ENCODE data around the gene ZNF467.

The ZNF467 gene

DNA sequence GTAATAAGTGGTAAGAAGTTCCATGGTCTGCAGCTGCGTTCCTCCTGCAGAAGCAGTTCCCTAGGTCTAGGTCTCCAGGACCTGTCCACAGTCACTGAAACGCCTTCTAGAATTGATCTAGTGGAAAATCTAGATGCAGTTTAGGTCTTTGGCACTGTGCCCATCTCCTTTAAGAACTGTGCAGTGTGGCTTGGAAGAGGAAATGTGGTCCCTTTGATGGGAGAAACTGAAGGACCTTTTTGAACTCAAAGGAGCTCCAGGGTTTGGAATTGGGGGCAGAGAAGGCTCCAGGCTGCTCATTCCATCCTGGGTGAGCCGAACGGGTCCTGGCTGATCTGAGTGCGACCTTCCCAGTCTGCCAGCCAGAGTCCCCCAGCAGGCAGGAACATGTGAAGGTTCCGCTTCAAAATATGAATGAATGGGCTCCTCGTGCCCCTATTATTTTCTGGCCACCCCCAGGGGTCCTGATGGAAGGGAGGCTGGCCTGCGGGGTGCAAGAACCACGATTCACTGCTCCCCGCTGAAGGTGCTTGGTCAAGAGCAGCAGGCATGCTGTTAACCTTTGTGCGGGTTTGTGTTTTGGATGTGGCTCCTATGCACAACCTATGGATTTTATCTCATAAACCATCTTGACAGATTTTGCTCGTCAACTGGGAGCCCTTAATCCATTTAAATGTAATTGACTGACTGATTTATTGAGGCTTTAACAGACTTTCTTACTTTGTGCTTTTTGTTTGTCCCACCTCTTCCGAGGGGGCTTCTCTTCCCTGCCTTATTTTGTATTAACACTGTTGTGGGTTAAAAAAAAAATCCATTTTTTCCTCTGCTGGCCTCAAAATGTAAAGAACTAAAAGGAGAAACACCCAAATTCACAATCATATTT, 36.7 kb downstream of the ZNF467 start:
- ATAC-seq (ENCODE audit: insufficient read depth, low read depth) = peak; percentile 57; the same call in 2 of the 3 replicates

DNA sequence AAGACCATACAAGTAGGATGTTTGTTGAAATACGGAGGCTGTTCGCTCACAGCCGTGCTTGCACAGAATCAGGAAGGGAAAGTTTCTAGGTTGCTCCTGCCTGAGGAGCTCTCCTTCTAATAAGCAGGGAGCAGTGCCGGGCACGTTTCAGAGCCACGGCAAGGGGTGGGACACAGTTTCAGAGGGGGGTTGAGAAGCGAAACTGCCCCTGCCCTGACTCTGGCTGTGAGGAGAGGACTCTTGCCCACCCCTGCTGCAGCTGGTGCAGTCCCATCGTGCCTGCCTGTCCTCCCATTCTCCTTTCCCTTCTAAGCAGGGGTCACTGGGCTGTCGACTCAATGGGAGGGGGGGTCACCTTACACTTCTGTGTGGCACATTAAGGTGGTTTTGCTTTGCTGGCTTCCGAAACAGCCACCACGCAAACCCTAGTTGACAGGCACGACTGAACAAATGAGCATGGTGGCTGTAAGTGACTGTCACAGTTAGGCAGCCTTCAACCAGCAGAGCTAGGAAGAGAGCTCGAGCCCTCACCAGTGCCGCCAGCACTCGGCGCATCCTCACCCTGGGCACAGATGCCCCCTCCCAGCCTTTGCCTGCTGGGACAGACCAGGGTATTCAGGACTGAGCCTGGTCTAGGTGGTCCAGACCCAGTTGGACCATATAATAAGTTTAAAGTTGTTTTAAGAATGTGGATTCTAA, 37.5 kb downstream of the ZNF467 start:
- Histone ChIP-seq H3K36me3 (ENCODE audit: insufficient read depth, low read length) (no peaks in the 10 kb centered on the region), H3K27me3 (ENCODE audit: insufficient read depth, low read length, poor library complexity) (peaks cover 15% of the 10 kb centered on the region), H3K4me3 (ENCODE audit: low read depth in 1 of 2, low read length in 2 of 2) (no peak overlapping the region), H3K9me3 (ENCODE audit: insufficient read depth, low read length, severe bottlenecking) (no peaks in the 10 kb centered on the region), H3K9ac (ENCODE audit: low read depth, low read length) (no peak overlapping the region), H2AFZ (ENCODE audit: low read depth, low read length) (no peak overlapping the region), H4K20me1 (ENCODE audit: insufficient read depth, low read length) (0 out of 2 replicates have a peak, but pooled peaks cover 3% of the 10 kb centered on the region), H3K79me2 (ENCODE audit: insufficient read depth, low read length) (no peaks in the 10 kb centered on the region), H3K4me2 (ENCODE audit: insufficient read depth, low read length) (no peak overlapping the region), H3K27ac (ENCODE audit: low read length) (no peak overlapping the region), H3K4me1 (ENCODE audit: insufficient read depth, low read length) (no peaks in the 10 kb centered on the region)
- TF ChIP-seq, protein P1, sequence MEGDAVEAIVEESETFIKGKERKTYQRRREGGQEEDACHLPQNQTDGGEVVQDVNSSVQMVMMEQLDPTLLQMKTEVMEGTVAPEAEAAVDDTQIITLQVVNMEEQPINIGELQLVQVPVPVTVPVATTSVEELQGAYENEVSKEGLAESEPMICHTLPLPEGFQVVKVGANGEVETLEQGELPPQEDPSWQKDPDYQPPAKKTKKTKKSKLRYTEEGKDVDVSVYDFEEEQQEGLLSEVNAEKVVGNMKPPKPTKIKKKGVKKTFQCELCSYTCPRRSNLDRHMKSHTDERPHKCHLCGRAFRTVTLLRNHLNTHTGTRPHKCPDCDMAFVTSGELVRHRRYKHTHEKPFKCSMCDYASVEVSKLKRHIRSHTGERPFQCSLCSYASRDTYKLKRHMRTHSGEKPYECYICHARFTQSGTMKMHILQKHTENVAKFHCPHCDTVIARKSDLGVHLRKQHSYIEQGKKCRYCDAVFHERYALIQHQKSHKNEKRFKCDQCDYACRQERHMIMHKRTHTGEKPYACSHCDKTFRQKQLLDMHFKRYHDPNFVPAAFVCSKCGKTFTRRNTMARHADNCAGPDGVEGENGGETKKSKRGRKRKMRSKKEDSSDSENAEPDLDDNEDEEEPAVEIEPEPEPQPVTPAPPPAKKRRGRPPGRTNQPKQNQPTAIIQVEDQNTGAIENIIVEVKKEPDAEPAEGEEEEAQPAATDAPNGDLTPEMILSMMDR (IDR thresholded peaks at IDR 0.05; ENCODE audit: borderline replicate concordance, extremely low read depth, low read length, poor library complexity, severe bottlenecking) = no peak
- TF ChIP-seq EZH2 (IDR thresholded peaks at IDR 0.05; ENCODE audit: borderline replicate concordance, low read depth, low read length, severe bottlenecking) = no peak
- no peak for DNase-seq
- ATAC-seq (ENCODE audit: insufficient read depth, low read depth) = 0 out of 3 replicates have a peak, but pooled peaks have one; percentile 27

More for the DNA sequence above, 36.7 kb downstream of the ZNF467 start:
- Histone ChIP-seq H3K9me3 (ENCODE audit: insufficient read depth, low read length, severe bottlenecking) (no peaks in the 10 kb centered on the region), H3K27me3 (ENCODE audit: insufficient read depth, low read length, poor library complexity) (peaks cover 21% of the 10 kb centered on the region), H3K27ac (ENCODE audit: low read length) (no peak overlapping the region), H3K4me2 (ENCODE audit: insufficient read depth, low read length) (no peak overlapping the region), H3K4me1 (ENCODE audit: insufficient read depth, low read length) (peaks cover 3% of the 10 kb centered on the region), H2AFZ (ENCODE audit: low read depth, low read length) (no peak overlapping the region), H3K4me3 (ENCODE audit: low read depth in 1 of 2, low read length in 2 of 2) (no peak overlapping the region), H3K36me3 (ENCODE audit: insufficient read depth, low read length) (no peaks in the 10 kb centered on the region), H3K9ac (ENCODE audit: low read depth, low read length) (no peak overlapping the region), H3K79me2 (ENCODE audit: insufficient read depth, low read length) (no peaks in the 10 kb centered on the region), H4K20me1 (ENCODE audit: insufficient read depth, low read length) (0 out of 2 replicates have a peak, but pooled peaks cover 3% of the 10 kb centered on the region)
- TF ChIP-seq, protein P1 (IDR thresholded peaks at IDR 0.05; ENCODE audit: borderline replicate concordance, extremely low read depth, low read length, poor library complexity, severe bottlenecking) = no peak
- TF ChIP-seq EZH2 (IDR thresholded peaks at IDR 0.05; ENCODE audit: borderline replicate concordance, low read depth, low read length, severe bottlenecking) = no peak
- peak; percentile 24 for DNase-seq

DNA sequence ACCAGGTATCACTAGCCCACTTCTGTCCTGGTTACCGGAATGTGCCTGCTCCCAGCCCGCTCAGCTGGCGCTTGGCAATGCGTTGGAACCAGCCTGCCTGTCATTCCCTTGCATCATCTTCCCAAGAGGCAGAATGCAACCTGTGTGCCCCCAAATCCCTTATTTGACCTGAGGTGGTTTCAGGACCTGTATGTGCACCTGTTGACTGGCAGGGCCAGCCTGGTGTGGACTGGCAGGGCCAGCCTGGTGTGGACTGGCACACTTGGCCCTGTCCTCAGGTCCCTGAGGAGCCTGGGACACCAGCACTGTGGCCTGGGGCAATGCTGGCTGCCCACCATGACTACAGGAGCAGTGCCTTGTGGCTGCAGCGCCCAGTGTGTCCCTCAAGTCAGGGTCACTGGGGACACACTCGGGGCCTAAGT, 38.2 kb downstream of the ZNF467 start:
- Histone ChIP-seq H2AFZ (ENCODE audit: low read depth, low read length) (no peak overlapping the region), H3K4me2 (ENCODE audit: insufficient read depth, low read length) (no peak overlapping the region), H3K4me1 (ENCODE audit: insufficient read depth, low read length) (no peaks in the 10 kb centered on the region), H3K9ac (ENCODE audit: low read depth, low read length) (no peak overlapping the region), H3K4me3 (ENCODE audit: low read depth in 1 of 2, low read length in 2 of 2) (no peak overlapping the region), H3K27ac (ENCODE audit: low read length) (no peak overlapping the region), H3K9me3 (ENCODE audit: insufficient read depth, low read length, severe bottlenecking) (no peaks in the 10 kb centered on the region), H3K79me2 (ENCODE audit: insufficient read depth, low read length) (no peaks in the 10 kb centered on the region), H3K27me3 (ENCODE audit: insufficient read depth, low read length, poor library complexity) (peaks cover 15% of the 10 kb centered on the region), H4K20me1 (ENCODE audit: insufficient read depth, low read length) (0 out of 2 replicates have a peak, but pooled peaks cover 3% of the 10 kb centered on the region), H3K36me3 (ENCODE audit: insufficient read depth, low read length) (no peaks in the 10 kb centered on the region)
- DNase-seq = no peak
- no peak for ATAC-seq (ENCODE audit: insufficient read depth, low read depth)
- TF ChIP-seq, protein P1 (IDR thresholded peaks at IDR 0.05; ENCODE audit: borderline replicate concordance, extremely low read depth, low read length, poor library complexity, severe bottlenecking) = no peak
- no peak for TF ChIP-seq EZH2 (IDR thresholded peaks at IDR 0.05; ENCODE audit: borderline replicate concordance, low read depth, low read length, severe bottlenecking)
